IMR-90 (cell line): ENCODE measurements around the gene RNGTT. TPM values are rescaled to one million over a fixed set of nuclear protein-coding genes. Genes with fewer than 3 reads are reported as not detected.

Experiments
- ATAC-seq: fragments of 200-7000 bp; cut with Tn5 transposase; 2 replicates; pipeline ENCODE4 v1.9.1; 2020; ENCODE audit warnings: low read depth, mild to moderate bottlenecking, moderate library complexity
- BruUV-seq: library from RNA; stranded (reverse); fragments of 400-500 nt; replicated peaks from 2 replicates; lab custom pipeline; 2021; lab: Mats Ljungman, UMichigan
- CTCF ChIA-PET: fragments of 300-600 bp; formaldehyde crosslinking; extraction: SDS; loops from one replicate; lab custom pipeline; 2021; ENCODE audit warnings: antibody characterized with exemption; lab: Yijun Ruan, JAX
- POLR2A ChIA-PET: fragments of 300-600 bp; sonication (Branson Sonifier 250); formaldehyde crosslinking; loops from one replicate; lab custom pipeline; 2022; ENCODE audit warnings: antibody characterized with exemption; ENCODE audit not compliant: unreplicated experiment; lab: Charles Lee
- DNase-seq: peaks from one replicate; pipeline ENCODE4 v3.0.0; 2013
- H2AFZ ChIP-seq: replicated peaks from 2 replicates; pipeline ENCODE3; 2013; ENCODE audit warnings: low read length, mild to moderate bottlenecking; ENCODE audit not compliant: poor library complexity
- H2AK5ac ChIP-seq: 2 replicates; pipeline ENCODE4 v1.6.1; 2013; ENCODE audit warnings: low read depth, low read length, inconsistent platforms
- H2AK9ac ChIP-seq: replicated peaks from 2 replicates; pipeline ENCODE3; 2013; ENCODE audit warnings: mild to moderate bottlenecking, low read depth, low read length, moderate library complexity; ENCODE audit not compliant: poor library complexity
- H2BK120ac ChIP-seq: 2 replicates; pipeline ENCODE4 v1.6.1; 2013; ENCODE audit warnings: low read depth, low read length, inconsistent platforms
- H2BK15ac ChIP-seq: 3 replicates; pipeline ENCODE4 v1.6.1; 2013; ENCODE audit warnings: low read depth, low read length, inconsistent platforms
- H2BK20ac ChIP-seq: 2 replicates; pipeline ENCODE4 v1.6.1; 2013; ENCODE audit warnings: low read depth, mild to moderate bottlenecking, inconsistent platforms, low read length, moderate library complexity
- H2BK5ac ChIP-seq: 2 replicates; pipeline ENCODE4 v1.6.1; 2013; ENCODE audit warnings: mild to moderate bottlenecking, low read depth, low read length, inconsistent platforms; ENCODE audit not compliant: poor library complexity, severe bottlenecking
- H3K14ac ChIP-seq: replicated peaks from 2 replicates; pipeline ENCODE4 v1.6.1; 2013; ENCODE audit warnings: low read depth, low read length, inconsistent platforms
- H3K18ac ChIP-seq: 2 replicates; pipeline ENCODE4 v1.6.1; 2013; ENCODE audit warnings: low read depth, low read length, control low read depth
- H3K23ac ChIP-seq: 2 replicates; pipeline ENCODE4 v1.6.1; 2013; ENCODE audit warnings: low read depth, low read length, inconsistent platforms
- H3K27ac ChIP-seq: 2 replicates; pipeline ENCODE4 v1.5.1; 2013; ENCODE audit warnings: mild to moderate bottlenecking, control low read depth, low read length; ENCODE audit not compliant: insufficient read depth
- H3K27me3 ChIP-seq: 2 replicates; pipeline ENCODE4 v1.6.1; 2013; ENCODE audit warnings: low read length; ENCODE audit not compliant: control insufficient read depth, insufficient read depth
- H3K36me3 ChIP-seq: 2 replicates; pipeline ENCODE4 v1.6.1; 2013; ENCODE audit warnings: low read length, mixed read lengths; ENCODE audit not compliant: control insufficient read depth, insufficient read depth
- H3K4ac ChIP-seq: 2 replicates; pipeline ENCODE4 v1.6.1; 2013; ENCODE audit warnings: low read depth, low read length, inconsistent platforms
- H3K4me1 ChIP-seq: 2 replicates; pipeline ENCODE4 v1.6.1; 2013; ENCODE audit warnings: low read length, mixed read lengths; ENCODE audit not compliant: control insufficient read depth, insufficient read depth
- H3K4me2 ChIP-seq: 2 replicates; pipeline ENCODE4 v1.6.1; 2013; ENCODE audit warnings: low read depth, mild to moderate bottlenecking, control low read depth, low read length, moderate library complexity
- H3K4me3 ChIP-seq: 2 replicates; pipeline ENCODE4 v1.5.1; 2013; ENCODE audit warnings: low read depth, mild to moderate bottlenecking, control low read depth, low read length, moderate library complexity; ENCODE audit not compliant: insufficient read depth
- H3K56ac ChIP-seq: 2 replicates; pipeline ENCODE4 v1.6.1; 2013; ENCODE audit warnings: low read length, inconsistent platforms; ENCODE audit not compliant: insufficient read depth; ENCODE audit errors: extremely low read depth
- H3K79me1 ChIP-seq, 2 experiments: 2 replicates each; pipeline ENCODE4 v1.6.1; 2013; ENCODE audit warnings: low read length in 2 of 2, inconsistent platforms in 1 of 2, low read depth in 1 of 2
- H3K9ac ChIP-seq: 2 replicates; pipeline ENCODE4 v1.6.1; 2013; ENCODE audit warnings: low read depth, low read length, control low read depth
- H3K9me1 ChIP-seq: 2 replicates; pipeline ENCODE4 v1.6.1; 2013; ENCODE audit warnings: low read length, inconsistent platforms; ENCODE audit not compliant: insufficient read depth
- H3K9me3 ChIP-seq: 2 replicates; pipeline ENCODE4 v1.6.1; 2013; ENCODE audit warnings: low read length; ENCODE audit not compliant: control insufficient read depth, insufficient read depth
- H4K20me1 ChIP-seq: 2 replicates; pipeline ENCODE4 v1.6.1; 2013; ENCODE audit warnings: low read length, inconsistent platforms; ENCODE audit not compliant: insufficient read depth
- H4K5ac ChIP-seq: 2 replicates; pipeline ENCODE4 v1.6.1; 2013; ENCODE audit warnings: mild to moderate bottlenecking, low read depth, low read length, control low read depth
- H4K8ac ChIP-seq, 2 experiments: 2 replicates each; pipeline ENCODE4 v1.6.1; 2013; ENCODE audit warnings: low read depth in 2 of 2, low read length in 2 of 2, control low read depth in 1 of 2, inconsistent platforms in 1 of 2
- H4K91ac ChIP-seq: 2 replicates; pipeline ENCODE4 v1.6.1; 2013; ENCODE audit warnings: low read depth, low read length, inconsistent platforms; ENCODE audit not compliant: insufficient read depth
- BHLHE40 ChIP-seq: fragments of 150-350 bp; IDR thresholded peaks from 2 replicates; pipeline ENCODE4 v1.6.1; 2016; ENCODE audit warnings: mild to moderate bottlenecking, low read depth, low read length
- CHD1 ChIP-seq: IDR thresholded peaks from 2 replicates; pipeline ENCODE4 v1.6.1; 2012; ENCODE audit warnings: low read depth, low read length, improper control_type of control experiment
- CTCF ChIP-seq: conservative IDR thresholded peaks from 2 replicates; pipeline ENCODE4 v1.5.1; 2012; ENCODE audit warnings: mild to moderate bottlenecking, low read depth, low read length, improper control_type of control experiment
- ELK1 ChIP-seq: fragments of 150-350 bp; IDR thresholded peaks from 2 replicates; pipeline ENCODE4 v1.6.1; 2016; ENCODE audit warnings: low read depth, mild to moderate bottlenecking, low read length, moderate library complexity, borderline replicate concordance
- FOS ChIP-seq: fragments of 150-350 bp; IDR thresholded peaks from 2 replicates; pipeline ENCODE4 v1.6.1; 2016; ENCODE audit warnings: low read depth, low read length
- MAFK ChIP-seq: IDR thresholded peaks from 2 replicates; pipeline ENCODE4 v1.6.1; 2012; ENCODE audit warnings: low read depth, low read length, improper control_type of control experiment
- MAZ ChIP-seq: IDR thresholded peaks from 2 replicates; pipeline ENCODE4 v1.6.1; 2012; ENCODE audit warnings: low read depth, mild to moderate bottlenecking, low read length, improper control_type of control experiment, moderate library complexity, borderline replicate concordance
- MXI1 ChIP-seq: IDR thresholded peaks from 2 replicates; pipeline ENCODE4 v1.6.1; 2012; ENCODE audit warnings: low read depth, mild to moderate bottlenecking, low read length, moderate library complexity, borderline replicate concordance
- NFE2L2 ChIP-seq: fragments of 150-350 bp; IDR thresholded peaks from 2 replicates; pipeline ENCODE4 v1.6.1; 2016; ENCODE audit warnings: low read depth, mild to moderate bottlenecking, low read length
- POLR2A ChIP-seq: IDR thresholded peaks from 2 replicates; pipeline ENCODE4 v1.6.1; 2012; ENCODE audit warnings: mild to moderate bottlenecking, low read depth, low read length
- RAD21 ChIP-seq: IDR thresholded peaks from 2 replicates; pipeline ENCODE4 v1.6.1; 2012; ENCODE audit warnings: low read length, improper control_type of control experiment
- RCOR1 ChIP-seq: IDR thresholded peaks from 2 replicates; pipeline ENCODE4 v1.6.1; 2012; ENCODE audit warnings: mild to moderate bottlenecking, low read length, improper control_type of control experiment; ENCODE audit not compliant: insufficient replicate concordance
- RFX5 ChIP-seq: IDR thresholded peaks from 2 replicates; pipeline ENCODE4 v1.8.0; 2012; ENCODE audit warnings: low read depth, mild to moderate bottlenecking, low read length, moderate library complexity
- SMC3 ChIP-seq: fragments of 150-350 bp; IDR thresholded peaks from 2 replicates; pipeline ENCODE4 v1.6.1; 2016; ENCODE audit warnings: low read depth, mild to moderate bottlenecking, antibody characterized with exemption, low read length, moderate library complexity
- USF2 ChIP-seq: fragments of 150-350 bp; IDR thresholded peaks from 2 replicates; pipeline ENCODE4 v1.6.1; 2017; ENCODE audit warnings: mild to moderate bottlenecking, antibody characterized with exemption, low read length, low read depth
- WGBS, 2 experiments: methylation state at CpG; one replicate each; pipeline versions ENCODE4 v1.1.5 to v1.1.7; 2013; ENCODE audit warnings: missing lambda C conversion rate in 2 of 2; ENCODE audit not compliant: insufficient read length in 1 of 2; ENCODE audit errors: extremely low coverage in 2 of 2; 5-methylcytosine and 5-hydroxymethylcytosine counted together
- dilution Hi-C: fragments of 300-500 bp; cut with HindIII; formaldehyde crosslinking; loops from one replicate; pipeline ENCODE4 v1.14.3; 2018; ENCODE audit warnings: low sequenced_read_pairs; ENCODE audit not compliant: unreplicated experiment
- in situ Hi-C: fragments of 300-500 bp; cut with MboI; formaldehyde crosslinking; loops from 3 replicates; pipeline ENCODE4 v1.14.3; 2019; ENCODE audit warnings: low sequenced_read_pairs, inconsistent platforms, mixed read lengths
- intact Hi-C: fragments of 100-400 bp; cut with micrococcal nuclease; formaldehyde crosslinking; loops from 2 replicates; pipeline ENCODE4 v1.10.0; 2022
- polyA plus RNA-seq, 3 experiments: library from polyadenylated mRNA; depleted of rRNA; stranded (reverse); fragments of >200 nt; gene quantifications; 2 replicates each; pipeline ENCODE4 v1.2.3, GENCODE V29; 2012; ENCODE audit warnings: low replicate concordance in 1 of 3
- total RNA-seq: library from RNA; depleted of rRNA; stranded (reverse); fragments of >200 nt; gene quantifications from 2 replicates; pipeline ENCODE4 v1.2.3, GENCODE V29; 2012

The RNGTT gene
- total and polyA plus RNA-seq, 2 of the 4 experiments (the other 2 are of a cell fraction) = 5.4 to 21.7 TPM

- 59% methylated on average over 2 of the region's 18 CpGs; no CpG with 5 or more reads in 1 of the 2 experiments for WGBS, 2 experiments
- H3K27me3 ChIP-seq = no peaks in the 10 kb centered on the region
- H3K23ac ChIP-seq = no peak overlapping the region
- no peak overlapping the region for H3K18ac ChIP-seq
- H4K5ac ChIP-seq = no peak overlapping the region
- no peak overlapping the region for H2BK5ac ChIP-seq
- H2AFZ ChIP-seq = no peak overlapping the region
- intact Hi-C loops = no loop called here
- no peak overlapping the region for H2AK5ac ChIP-seq
- no peak overlapping the region for H3K4me2 ChIP-seq
- H2BK15ac ChIP-seq = no peak overlapping the region
- no peak overlapping the region for H3K14ac ChIP-seq
- no peaks in the 10 kb centered on the region for H3K9me3 ChIP-seq
- CTCF ChIA-PET = no interaction called here
- no peaks in the 10 kb centered on the region for H3K36me3 ChIP-seq
- no peak overlapping the region for H4K91ac ChIP-seq
- H3K56ac ChIP-seq = no peak overlapping the region
- ATAC-seq (no peak), DNase-seq (no peak)
- in situ Hi-C loops = no loop called here
- H2BK120ac ChIP-seq = no peak overlapping the region
- no peak overlapping the region for H2BK20ac ChIP-seq
- H3K4me1 ChIP-seq = no peaks in the 10 kb centered on the region
- H3K9me1 ChIP-seq = no peaks in the 10 kb centered on the region
- no peak overlapping the region for H3K9ac ChIP-seq
- no peak overlapping the region for H2AK9ac ChIP-seq
- H4K20me1 ChIP-seq = no peaks in the 10 kb centered on the region
- no TSS peak for BruUV-seq
- no peak overlapping the region for H4K8ac ChIP-seq
- H3K79me1 ChIP-seq = no peaks in the 10 kb centered on the region
- POLR2A ChIA-PET = no interaction called here
- dilution Hi-C loops = no loop called here
- H3K27ac ChIP-seq = no peak overlapping the region
- H3K4ac ChIP-seq = no peak overlapping the region
- H3K4me3 ChIP-seq = no peak overlapping the region
- TF ChIP-seq RFX5 (no peak), USF2 (no peak), CTCF (no peak), NFE2L2 (no peak), MAZ (no peak), RCOR1 (no peak), SMC3 (no peak), MAFK (no peak), CHD1 (no peak), BHLHE40 (no peak), POLR2A (no peak), FOS (no peak), MXI1 (no peak), ELK1 (no peak), RAD21 (no peak)
These were observed 400.8 kb downstream of the RNGTT start for GRCh38 chr6:88562353-88563276.
